Mesothelial cell of epicardium (in vitro differentiated cells): ENCODE measurements around the gene TCTN1. TPM values are rescaled to one million over a fixed set of nuclear protein-coding genes. Genes with fewer than 3 reads are reported as not detected.

Experiments used
- DNase-seq, 2 experiments: peaks; one replicate each; pipeline ENCODE4 v3.0.0; 2021; ENCODE audit warnings: low spot score in 2 of 2; ENCODE audit not compliant: unreplicated experiment in 2 of 2
- H3K27ac Mint-ChIP-seq: 2 replicates; pipeline ENCODE4 v1.8.0; 2021; ENCODE audit warnings: mixed read lengths
- H3K27me3 Mint-ChIP-seq: 2 replicates; pipeline ENCODE4 v1.8.0; 2021; ENCODE audit warnings: low read depth, mixed read lengths
- H3K36me3 Mint-ChIP-seq: 2 replicates; pipeline ENCODE4 v1.8.0; 2021; ENCODE audit warnings: mixed read lengths
- H3K4me1 Mint-ChIP-seq: 2 replicates; pipeline ENCODE4 v1.8.0; 2021; ENCODE audit warnings: mixed read lengths
- H3K4me3 Mint-ChIP-seq: 2 replicates; pipeline ENCODE4 v1.8.0; 2021; ENCODE audit warnings: mild to moderate bottlenecking, moderate library complexity, mixed read lengths
- H3K9me3 Mint-ChIP-seq: 2 replicates; pipeline ENCODE4 v1.8.0; 2021; ENCODE audit warnings: mixed read lengths
- CTCF ChIP-seq: fragments of 200-600 bp; sonication (generic); IDR thresholded peaks from one replicate; pipeline ENCODE4 v1.5.0; 2021; ENCODE audit warnings: antibody characterized with exemption; ENCODE audit not compliant: unreplicated experiment
- total RNA-seq: library from RNA; stranded (reverse); gene quantifications from 3 replicates; pipeline ENCODE4 v1.2.1, GENCODE V29; 2021

Gene TCTN1
- total RNA-seq, 1 donor from 2014 or later, result 63.4 TPM

DNA sequence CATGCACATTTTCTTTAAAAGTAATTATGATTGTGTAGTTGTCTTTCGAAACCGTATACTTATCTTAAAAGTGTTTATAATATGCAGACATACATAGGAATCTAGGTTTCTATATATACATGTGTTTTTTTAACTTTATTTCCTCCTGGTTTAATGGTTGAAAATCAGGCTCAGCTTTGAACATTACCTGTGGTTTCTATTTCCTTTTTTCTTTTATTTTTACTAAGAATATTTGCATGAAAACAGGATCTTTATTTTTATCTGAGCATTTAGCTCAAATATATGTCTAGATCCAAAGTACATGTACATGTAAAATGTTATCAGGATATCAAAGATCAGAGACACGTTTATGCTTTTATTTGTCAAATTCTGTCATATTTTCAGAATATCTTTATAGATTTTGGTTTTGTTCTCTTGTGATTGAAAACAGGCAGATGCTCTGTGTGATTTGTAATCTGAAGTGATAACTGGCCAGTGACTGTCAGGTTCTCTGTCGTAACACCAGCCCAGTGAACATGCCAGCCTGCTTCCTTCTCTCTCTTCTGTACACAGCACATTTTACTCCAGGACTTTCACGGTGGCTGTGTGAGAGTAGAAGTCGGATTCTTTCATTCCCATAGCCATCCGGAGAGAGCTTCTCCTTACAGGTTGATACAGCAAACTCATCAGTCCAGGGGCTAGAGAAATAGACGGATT lies 13.7 kb downstream of the TCTN1 start:
- Mint-ChIP-seq H3K9me3 (no peaks in the 10 kb centered on the region), H3K4me3 (no peak overlapping the region), H3K27me3 (no peaks in the 10 kb centered on the region), H3K4me1 (no peaks in the 10 kb centered on the region), H3K27ac (no peak overlapping the region), H3K36me3 (peaks cover 13% of the 10 kb centered on the region)
- TF ChIP-seq CTCF, result no peak
- no peak for DNase-seq

GRCh38 chr12:110635055-110635454 lies 21.1 kb downstream of the TCTN1 start:
- no peak for DNase-seq
- no peaks in the 10 kb centered on the region for H3K9me3 Mint-ChIP-seq
- H3K27ac Mint-ChIP-seq, result no peak overlapping the region
- H3K4me3 Mint-ChIP-seq, result no peak overlapping the region
- H3K4me1 Mint-ChIP-seq, result no peaks in the 10 kb centered on the region
- peaks cover 10% of the 10 kb centered on the region for H3K36me3 Mint-ChIP-seq
- no peaks in the 10 kb centered on the region for H3K27me3 Mint-ChIP-seq
- no peak for TF ChIP-seq CTCF

GRCh38 chr12:110636516-110636915 lies 22.6 kb downstream of the TCTN1 start:
- H3K9me3 Mint-ChIP-seq, result no peaks in the 10 kb centered on the region
- H3K4me3 Mint-ChIP-seq, result no peak overlapping the region
- no peak overlapping the region for H3K27ac Mint-ChIP-seq
- no peak for DNase-seq
- H3K27me3 Mint-ChIP-seq, result no peaks in the 10 kb centered on the region
- peaks cover 9% of the 10 kb centered on the region for H3K4me1 Mint-ChIP-seq
- peaks cover 12% of the 10 kb centered on the region for H3K36me3 Mint-ChIP-seq
- TF ChIP-seq CTCF, result no peak

GRCh38 chr12:110637869-110638441 lies 24.0 kb downstream of the TCTN1 start:
- TF ChIP-seq CTCF, result no peak
- no peaks in the 10 kb centered on the region for H3K27me3 Mint-ChIP-seq
- H3K4me3 Mint-ChIP-seq, result no peak overlapping the region
- H3K36me3 Mint-ChIP-seq, result peaks cover 12% of the 10 kb centered on the region
- H3K9me3 Mint-ChIP-seq, result no peaks in the 10 kb centered on the region
- peaks cover 15% of the 10 kb centered on the region for H3K4me1 Mint-ChIP-seq
- no peak overlapping the region for H3K27ac Mint-ChIP-seq
- DNase-seq, result no peak

- TF ChIP-seq CTCF, result no peak
- no peaks in the 10 kb centered on the region for H3K27me3 Mint-ChIP-seq
- no peak for DNase-seq
- H3K36me3 Mint-ChIP-seq, result peaks cover 16% of the 10 kb centered on the region
- H3K4me1 Mint-ChIP-seq, result peaks cover 15% of the 10 kb centered on the region
- H3K27ac Mint-ChIP-seq, result no peak overlapping the region
- no peaks in the 10 kb centered on the region for H3K9me3 Mint-ChIP-seq
- no peak overlapping the region for H3K4me3 Mint-ChIP-seq
Observed at GRCh38 chr12:110638796-110639195, 24.9 kb downstream of the TCTN1 start.
